SK-N-MC (cell line): ENCODE results near the gene CASP3.
A peak's percentile ranks its signal among the peaks of the same experiment; 100 is the strongest.

Experiments
- DNase-seq: peaks from one replicate; pipeline ENCODE4 v3.0.0-alpha.2; 2011; ENCODE audit warnings: low read depth, low spot score
- H3K27ac ChIP-seq: fragments of 200-600 bp; sonication (generic); 2 replicates; pipeline ENCODE4 v1.5.1; 2016; ENCODE audit warnings: mixed run types
- H3K36me3 ChIP-seq: fragments of 200-600 bp; sonication (generic); 2 replicates; pipeline ENCODE4 v1.6.1; 2017; ENCODE audit warnings: antibody characterized with exemption, low read length, mixed read lengths; ENCODE audit not compliant: insufficient read depth
- H3K4me3 ChIP-seq: fragments of 200-600 bp; sonication (generic); 2 replicates; pipeline ENCODE4 v1.5.1; 2016
- H3K9ac ChIP-seq: fragments of 200-600 bp; sonication (generic); 2 replicates; pipeline ENCODE4 v1.8.0; 2017; ENCODE audit warnings: mixed run types, mixed read lengths; ENCODE audit not compliant: insufficient read length
- H3K9me3 ChIP-seq: fragments of 200-600 bp; sonication (generic); 2 replicates; pipeline ENCODE4 v1.6.1; 2017; ENCODE audit warnings: low read depth, mild to moderate bottlenecking, antibody characterized with exemption, low read length, moderate library complexity, mixed read lengths
- EZH2 ChIP-seq: fragments of 200-600 bp; sonication (generic); IDR thresholded peaks from one replicate; pipeline ENCODE4 v1.6.1; 2017; ENCODE audit warnings: antibody characterized with exemption
- FOXP2 ChIP-seq: optimal IDR thresholded peaks from 2 replicates; pipeline ENCODE3; 2011; ENCODE audit warnings: mild to moderate bottlenecking, moderate library complexity; ENCODE audit not compliant: insufficient read depth; ENCODE audit errors: extremely low read length, control extremely low read depth
- POLR2AphosphoS5 ChIP-seq: IDR thresholded peaks from 2 replicates; pipeline ENCODE4 v1.6.1; 2012; ENCODE audit warnings: mild to moderate bottlenecking, low read depth, low read length, borderline replicate concordance

CASP3 gene

GRCh38 chr4:184649026-184649970, at the start of gene CASP3, which contains the start of gene PRIMPOL:
TSS of gene CASP3 (minus strand) at chr4:184649447. CDS start at chr4:184638453, 10,994 bp downstream.
TSS of gene PRIMPOL (plus strand) at chr4:184649738. CDS start at chr4:184657141, 7,403 bp downstream.
- Histone ChIP-seq H3K36me3 (peaks cover 3% of the 10 kb centered on the region; the same call in 1 of the 2 replicates), H3K9ac (peak within 1 kb of the TSS; percentile 92), H3K9me3 (no peaks in the 10 kb centered on the region), H3K27ac (peak within 1 kb of the TSS; percentile 75), H3K4me3 (peak within 1 kb of the TSS; percentile 96)
- DNase-seq = peak; percentile 53
- TF ChIP-seq FOXP2 = no peak
- peak; percentile 86 for TF ChIP-seq POLR2AphosphoS5

DNA sequence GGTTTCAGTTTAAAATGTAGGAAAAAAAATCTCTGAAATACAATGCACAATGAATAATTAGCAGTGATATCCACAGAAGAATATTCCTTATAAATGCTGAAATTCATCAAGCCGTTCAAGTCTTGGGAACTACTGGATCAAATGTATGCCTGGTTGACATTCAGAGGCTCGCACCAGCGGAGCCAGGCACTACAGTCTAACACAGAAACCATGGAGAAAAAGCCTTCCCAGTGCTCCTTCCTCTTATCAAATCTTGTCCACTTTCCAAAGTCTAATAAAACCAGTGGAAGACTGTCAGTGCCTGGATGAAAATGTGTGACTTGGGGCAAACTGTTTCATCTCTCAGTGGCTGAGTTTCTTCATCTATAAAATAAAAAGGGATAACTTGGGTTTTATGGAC, 48.7 kb upstream of the CASP3 start:
- H3K36me3 ChIP-seq = peaks cover 78% of the 10 kb centered on the region
- H3K27ac ChIP-seq = peak overlapping the region; percentile 2; the same call in 1 of the 2 replicates
- H3K9me3 ChIP-seq = no peaks in the 10 kb centered on the region
- no peak overlapping the region for H3K9ac ChIP-seq
- DNase-seq = no peak
- TF ChIP-seq EZH2 (no peak), POLR2AphosphoS5 (no peak), FOXP2 (no peak)
- H3K4me3 ChIP-seq = no peak overlapping the region

GRCh38 chr4:184695178-184695896, 46.1 kb upstream of the CASP3 start:
- Histone ChIP-seq H3K9me3 (no peaks in the 10 kb centered on the region), H3K36me3 (peaks cover 68% of the 10 kb centered on the region), H3K4me3 (no peak overlapping the region), H3K9ac (no peak overlapping the region), H3K27ac (no peak overlapping the region)
- no peak for TF ChIP-seq FOXP2
- TF ChIP-seq POLR2AphosphoS5 = no peak
- no peak for TF ChIP-seq EZH2
- no peak for DNase-seq

- peaks cover 63% of the 10 kb centered on the region for H3K36me3 ChIP-seq
- no peak for TF ChIP-seq FOXP2
- TF ChIP-seq EZH2 = no peak
- no peak for TF ChIP-seq POLR2AphosphoS5
- H3K9ac ChIP-seq = no peak overlapping the region
- H3K9me3 ChIP-seq = no peaks in the 10 kb centered on the region
- H3K4me3 ChIP-seq = no peak overlapping the region
- no peak for DNase-seq
- no peak overlapping the region for H3K27ac ChIP-seq
Measured at GRCh38 chr4:184694412-184694956, 45.2 kb upstream of the CASP3 start.

- Histone ChIP-seq H3K9me3 (no peaks in the 10 kb centered on the region), H3K9ac (no peak overlapping the region), H3K36me3 (peaks cover 61% of the 10 kb centered on the region), H3K4me3 (no peak overlapping the region), H3K27ac (peak overlapping the region; percentile 61; the same call in 1 of the 2 replicates)
- TF ChIP-seq FOXP2 = no peak
- no peak for TF ChIP-seq EZH2
- no peak for TF ChIP-seq POLR2AphosphoS5
- DNase-seq = no peak
Measured at GRCh38 chr4:184693056-184693455, 43.8 kb upstream of the CASP3 start.

DNA sequence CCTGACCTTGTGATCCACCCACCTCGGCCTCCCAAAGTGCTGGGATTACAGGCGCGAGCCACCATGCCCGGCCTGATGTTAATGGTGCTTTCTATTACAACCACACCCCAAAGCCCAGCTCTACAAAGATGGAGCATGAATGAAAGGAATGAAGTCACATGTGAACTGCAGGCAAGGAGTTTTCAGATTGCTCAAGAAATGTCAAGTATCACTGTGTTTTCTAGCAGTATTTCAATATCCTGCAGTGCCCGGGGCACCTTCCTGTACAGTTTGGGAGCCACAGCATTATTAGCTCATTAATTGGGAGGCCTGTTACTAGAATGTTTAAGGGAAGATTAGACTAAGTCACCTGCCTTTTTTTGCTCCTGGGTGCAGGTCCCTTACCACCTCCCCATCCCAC, 40.4 kb upstream of the CASP3 start:
- no peak for DNase-seq
- Histone ChIP-seq H3K9ac (no peak overlapping the region), H3K27ac (no peak overlapping the region), H3K4me3 (no peak overlapping the region), H3K9me3 (no peaks in the 10 kb centered on the region), H3K36me3 (peaks cover 31% of the 10 kb centered on the region)
- TF ChIP-seq FOXP2 (no peak), EZH2 (no peak), POLR2AphosphoS5 (no peak)

DNA sequence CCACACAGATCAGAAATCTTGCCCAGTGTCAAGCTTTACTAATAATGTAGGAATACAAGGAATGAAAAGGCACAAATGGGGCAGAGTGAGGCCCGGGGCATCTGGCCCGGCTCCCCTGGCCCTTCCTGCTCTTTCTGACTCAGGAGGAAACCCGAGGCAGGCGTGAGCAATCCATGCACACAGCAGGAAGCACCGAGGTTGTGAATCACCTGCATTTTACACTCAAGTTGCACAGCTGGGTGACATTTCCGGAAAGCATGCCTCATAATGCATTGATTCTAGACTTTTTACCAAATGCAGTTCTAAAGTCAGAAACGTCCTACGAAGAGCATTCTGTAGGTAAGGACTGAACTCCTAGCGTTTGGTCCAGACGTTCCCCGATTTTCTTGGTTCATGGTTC, 39.2 kb upstream of the CASP3 start:
- no peak overlapping the region for H3K27ac ChIP-seq
- DNase-seq = no peak

GRCh38 chr4:184688005-184688404, 38.8 kb upstream of the CASP3 start:
- H3K36me3 ChIP-seq = peaks cover 14% of the 10 kb centered on the region
- H3K9ac ChIP-seq = no peak overlapping the region
- no peaks in the 10 kb centered on the region for H3K9me3 ChIP-seq
- H3K27ac ChIP-seq = no peak overlapping the region
- DNase-seq = no peak
- H3K4me3 ChIP-seq = no peak overlapping the region
- TF ChIP-seq POLR2AphosphoS5 = no peak
- no peak for TF ChIP-seq FOXP2
- TF ChIP-seq EZH2 = no peak

More for the DNA sequence above, 39.2 kb upstream of the CASP3 start:
- Histone ChIP-seq H3K36me3 (peaks cover 18% of the 10 kb centered on the region), H3K9ac (no peak overlapping the region), H3K9me3 (no peaks in the 10 kb centered on the region), H3K4me3 (no peak overlapping the region)
- TF ChIP-seq POLR2AphosphoS5 = no peak
- TF ChIP-seq FOXP2 = no peak
- TF ChIP-seq EZH2 = no peak
